Right lobe of liver (tissue), 4 donors: ENCODE results near the gene PFKFB1.

Source experiments
- POLR2A ChIP-seq: fragments of 450-650 bp; IDR thresholded peaks from one replicate; pipeline ENCODE4 v1.6.1; 2017; ENCODE audit warnings: antibody characterized with exemption, mild to moderate bottlenecking
- TF ChIP-seq, protein P1 (sequence below), 4 donors: fragments of 200-600 bp in 3 of 4; fragments of 450-650 bp in 1 of 4; IDR thresholded peaks; one replicate each; pipeline versions ENCODE4 v1.5.1 to v1.8.0; 2016 to 2022; ENCODE audit warnings: antibody characterized with exemption in 4 of 4, mild to moderate bottlenecking in 2 of 4
- donor health status: DM: no; HTN: no; CAD: no.
- donor health status: DM: no; HTN: no; CAD: no.
- donor health status: DM: no; HTN: yes; CAD: no.

DNA sequence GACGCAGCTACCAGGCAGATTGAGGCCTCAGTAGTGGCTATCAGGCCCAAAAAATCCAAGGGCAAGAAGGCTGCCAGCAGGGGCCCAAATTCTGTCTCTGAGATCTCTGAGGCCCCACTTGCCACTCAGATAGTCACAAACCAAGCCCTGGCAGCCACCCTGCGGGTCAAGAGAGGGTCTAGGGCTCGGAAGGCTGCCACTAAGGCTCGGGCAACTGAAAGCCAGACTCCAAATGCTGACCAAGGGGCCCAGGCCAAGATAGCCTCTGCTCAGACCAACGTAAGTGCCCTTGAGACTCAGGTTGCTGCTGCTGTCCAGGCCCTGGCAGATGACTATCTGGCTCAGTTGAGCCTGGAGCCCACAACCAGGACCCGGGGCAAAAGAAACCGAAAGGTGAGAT is 70.6 kb downstream of the PFKFB1 start:
- TF ChIP-seq, protein P1, sequence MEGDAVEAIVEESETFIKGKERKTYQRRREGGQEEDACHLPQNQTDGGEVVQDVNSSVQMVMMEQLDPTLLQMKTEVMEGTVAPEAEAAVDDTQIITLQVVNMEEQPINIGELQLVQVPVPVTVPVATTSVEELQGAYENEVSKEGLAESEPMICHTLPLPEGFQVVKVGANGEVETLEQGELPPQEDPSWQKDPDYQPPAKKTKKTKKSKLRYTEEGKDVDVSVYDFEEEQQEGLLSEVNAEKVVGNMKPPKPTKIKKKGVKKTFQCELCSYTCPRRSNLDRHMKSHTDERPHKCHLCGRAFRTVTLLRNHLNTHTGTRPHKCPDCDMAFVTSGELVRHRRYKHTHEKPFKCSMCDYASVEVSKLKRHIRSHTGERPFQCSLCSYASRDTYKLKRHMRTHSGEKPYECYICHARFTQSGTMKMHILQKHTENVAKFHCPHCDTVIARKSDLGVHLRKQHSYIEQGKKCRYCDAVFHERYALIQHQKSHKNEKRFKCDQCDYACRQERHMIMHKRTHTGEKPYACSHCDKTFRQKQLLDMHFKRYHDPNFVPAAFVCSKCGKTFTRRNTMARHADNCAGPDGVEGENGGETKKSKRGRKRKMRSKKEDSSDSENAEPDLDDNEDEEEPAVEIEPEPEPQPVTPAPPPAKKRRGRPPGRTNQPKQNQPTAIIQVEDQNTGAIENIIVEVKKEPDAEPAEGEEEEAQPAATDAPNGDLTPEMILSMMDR (IDR thresholded peaks at IDR 0.05): no peak
- no peak for TF ChIP-seq POLR2A
